ENCODE results near the gene RBFOX1.

DNA sequence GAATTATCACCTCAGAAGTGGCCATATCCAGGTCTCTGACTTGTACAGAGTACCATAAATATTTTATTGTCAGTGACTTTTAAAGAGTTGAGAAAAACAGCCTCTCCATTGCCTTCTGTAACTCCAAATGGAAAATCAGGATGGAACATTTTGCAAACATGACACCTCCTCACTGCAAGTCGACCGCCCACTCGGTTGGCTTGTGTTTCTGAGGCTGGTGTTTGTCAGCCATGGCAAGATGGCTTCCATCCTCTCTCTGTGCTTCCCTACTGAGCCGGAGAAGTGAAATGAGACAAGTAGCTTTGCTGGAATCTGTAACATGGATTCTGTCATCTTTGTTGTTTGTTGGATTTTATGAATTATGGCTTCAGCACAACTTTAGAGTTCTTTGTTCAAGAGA is 172.8 kb downstream of the RBFOX1 start:
- TF ChIP-seq, protein P1, sequence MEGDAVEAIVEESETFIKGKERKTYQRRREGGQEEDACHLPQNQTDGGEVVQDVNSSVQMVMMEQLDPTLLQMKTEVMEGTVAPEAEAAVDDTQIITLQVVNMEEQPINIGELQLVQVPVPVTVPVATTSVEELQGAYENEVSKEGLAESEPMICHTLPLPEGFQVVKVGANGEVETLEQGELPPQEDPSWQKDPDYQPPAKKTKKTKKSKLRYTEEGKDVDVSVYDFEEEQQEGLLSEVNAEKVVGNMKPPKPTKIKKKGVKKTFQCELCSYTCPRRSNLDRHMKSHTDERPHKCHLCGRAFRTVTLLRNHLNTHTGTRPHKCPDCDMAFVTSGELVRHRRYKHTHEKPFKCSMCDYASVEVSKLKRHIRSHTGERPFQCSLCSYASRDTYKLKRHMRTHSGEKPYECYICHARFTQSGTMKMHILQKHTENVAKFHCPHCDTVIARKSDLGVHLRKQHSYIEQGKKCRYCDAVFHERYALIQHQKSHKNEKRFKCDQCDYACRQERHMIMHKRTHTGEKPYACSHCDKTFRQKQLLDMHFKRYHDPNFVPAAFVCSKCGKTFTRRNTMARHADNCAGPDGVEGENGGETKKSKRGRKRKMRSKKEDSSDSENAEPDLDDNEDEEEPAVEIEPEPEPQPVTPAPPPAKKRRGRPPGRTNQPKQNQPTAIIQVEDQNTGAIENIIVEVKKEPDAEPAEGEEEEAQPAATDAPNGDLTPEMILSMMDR (IDR thresholded peaks at IDR 0.05) = no peak
- TF ChIP-seq POLR2A (IDR thresholded peaks at IDR 0.05) = no peak

Data from lower leg skin (tissue), 3 donors.